Measurements from ENCODE around the gene HARS1.
"Not testable (repeated sequence)": the region's sequence is repeated elsewhere in the genome, so short reads cannot be mapped to it uniquely, and the experiment has no call there.

The HARS1 gene

DNA sequence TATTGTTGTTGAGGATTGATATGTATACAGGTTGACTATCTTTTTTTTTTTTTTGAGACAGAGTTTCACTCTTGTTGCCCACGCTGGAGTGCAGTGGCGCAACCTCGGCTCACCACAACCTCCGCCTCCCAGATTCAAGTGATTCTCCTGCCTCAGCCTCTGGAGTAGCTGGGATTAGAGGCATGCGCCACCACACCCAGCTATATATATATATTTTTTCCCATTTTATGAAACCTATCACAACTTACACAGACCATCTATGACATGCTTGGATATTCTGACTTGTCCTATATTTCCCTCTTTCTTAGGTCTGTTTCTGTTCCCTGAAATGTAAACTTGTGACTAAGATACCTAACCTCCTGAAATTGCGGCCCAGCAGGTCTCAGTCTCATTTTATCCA is 63.2 kb downstream of the HARS1 start:
- TF ChIP-seq, protein P1, sequence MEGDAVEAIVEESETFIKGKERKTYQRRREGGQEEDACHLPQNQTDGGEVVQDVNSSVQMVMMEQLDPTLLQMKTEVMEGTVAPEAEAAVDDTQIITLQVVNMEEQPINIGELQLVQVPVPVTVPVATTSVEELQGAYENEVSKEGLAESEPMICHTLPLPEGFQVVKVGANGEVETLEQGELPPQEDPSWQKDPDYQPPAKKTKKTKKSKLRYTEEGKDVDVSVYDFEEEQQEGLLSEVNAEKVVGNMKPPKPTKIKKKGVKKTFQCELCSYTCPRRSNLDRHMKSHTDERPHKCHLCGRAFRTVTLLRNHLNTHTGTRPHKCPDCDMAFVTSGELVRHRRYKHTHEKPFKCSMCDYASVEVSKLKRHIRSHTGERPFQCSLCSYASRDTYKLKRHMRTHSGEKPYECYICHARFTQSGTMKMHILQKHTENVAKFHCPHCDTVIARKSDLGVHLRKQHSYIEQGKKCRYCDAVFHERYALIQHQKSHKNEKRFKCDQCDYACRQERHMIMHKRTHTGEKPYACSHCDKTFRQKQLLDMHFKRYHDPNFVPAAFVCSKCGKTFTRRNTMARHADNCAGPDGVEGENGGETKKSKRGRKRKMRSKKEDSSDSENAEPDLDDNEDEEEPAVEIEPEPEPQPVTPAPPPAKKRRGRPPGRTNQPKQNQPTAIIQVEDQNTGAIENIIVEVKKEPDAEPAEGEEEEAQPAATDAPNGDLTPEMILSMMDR (IDR thresholded peaks at IDR 0.05; ENCODE audit: low read depth, low read length): no peak

DNA sequence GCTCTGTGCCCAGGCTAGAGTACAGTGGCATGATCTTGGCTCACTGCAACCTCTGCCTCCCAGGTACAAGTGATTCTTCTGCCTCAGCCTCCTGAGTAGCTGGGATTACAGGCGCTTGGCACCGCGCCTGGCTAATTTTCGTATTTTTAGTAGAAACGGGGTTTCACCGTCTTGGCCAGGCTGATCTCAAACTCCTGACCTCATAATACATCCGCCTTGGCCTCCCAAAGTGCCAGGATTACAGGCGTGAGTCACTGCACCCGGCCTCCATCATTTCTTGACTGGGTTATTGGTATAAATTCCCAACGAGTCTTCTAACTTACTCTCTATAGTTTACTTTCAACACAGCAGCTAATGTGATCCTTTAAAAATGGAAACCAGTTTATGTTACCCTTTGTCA is 66.3 kb downstream of the HARS1 start:
- DNase-seq (ENCODE audit: low read depth in 2 of 2): peak in 1 of 2 donors; percentile 18
- H3K4me3 ChIP-seq (replicated peaks in 1 of 2; ENCODE audit: low read depth in 2 of 2, low read length in 2 of 2): not testable (repeated sequence)

More for the DNA sequence above, 63.2 kb downstream of the HARS1 start:
- no peak for DNase-seq (ENCODE audit: low read depth in 2 of 2)
- H3K4me3 ChIP-seq (replicated peaks in 1 of 2; ENCODE audit: low read depth in 2 of 2, low read length in 2 of 2): no peak overlapping the region
